Adrenal gland (tissue), 12 donors: Measurements from ENCODE around the gene AEBP1. TPM values are rescaled to one million over a fixed set of nuclear protein-coding genes. Genes with fewer than 3 reads are reported as not detected.
A peak's percentile ranks its signal among the peaks of the same experiment; 100 is the strongest.

Experiments
- DNase-seq, 7 donors: peaks; one replicate each; pipeline ENCODE4 v3.0.0-alpha.2; 2019 to 2020
- H3K27ac ChIP-seq, 5 donors: fragments of 200-600 bp; sonication (generic) in 4 of 5; 1 replicate in 3 of 5; 2 replicates in 2 of 5; pipeline versions ENCODE4 v1.5.1 to v1.8.0; 2016 to 2020; ENCODE audit warnings: mild to moderate bottlenecking in 1 of 5
- H3K27me3 ChIP-seq: fragments of 200-600 bp; 2 replicates; pipeline ENCODE4 v1.8.0; 2021
- H3K36me3 ChIP-seq, 2 donors: fragments of 200-600 bp; replicated peaks in 1 of 2; 1 replicate in 1 of 2; 2 replicates in 1 of 2; pipeline versions ENCODE4 v1.5.1 to v1.8.0; 2018 to 2022
- H3K4me1 ChIP-seq, 2 donors: fragments of 200-600 bp; replicated peaks in 1 of 2; 1 replicate in 1 of 2; 2 replicates in 1 of 2; pipeline versions ENCODE4 v1.5.1 to v1.8.0; 2018 to 2021
- H3K4me3 ChIP-seq, 4 donors: fragments of 200-600 bp; sonication (generic) in 3 of 4; one replicate each; pipeline ENCODE4 v1.5.1; 2016 to 2018
- H3K9me3 ChIP-seq, 3 donors: fragments of 200-600 bp; sonication (generic) in 1 of 3; replicated peaks in 1 of 3; 1 replicate in 2 of 3; 2 replicates in 1 of 3; pipeline versions ENCODE4 v1.5.1 to v1.8.0; 2016 to 2021
- POLR2A ChIP-seq, 2 donors: fragments of 450-650 bp; IDR thresholded peaks; one replicate each; pipeline ENCODE4 v1.6.1; 2017; ENCODE audit warnings: antibody characterized with exemption in 2 of 2, mild to moderate bottlenecking in 2 of 2, moderate library complexity in 1 of 2
- WGBS, 4 donors: extraction: QIAGEN DNeasy Blood & Tissue Kit in 2 of 4; methylation state at CpG; one replicate each; pipeline versions ENCODE4 v1.1.5 to v1.1.7; 2013 to 2017; 5-methylcytosine and 5-hydroxymethylcytosine counted together
- intact Hi-C, 2 donors: fragments of 100-400 bp; cut with DNase I; formaldehyde crosslinking; loops; one replicate each; pipeline versions ENCODE4 v1.14.1 to v1.15.0; 2022 to 2023
- polyA plus RNA-seq, 3 donors: library from polyadenylated mRNA; stranded (reverse); fragments of 200-250 nt in 2 of 3; fragments of 350-450 nt in 1 of 3; fragmentation: Illumina TruSeq in 1 of 3; extraction: RNeasy Lipid Tissue Mini Kit (QIAGEN cat#74804) in 1 of 3; gene quantifications; one replicate each; pipeline ENCODE4 v1.2.3, GENCODE V29; 2013 to 2014
- total RNA-seq, 9 donors: library from RNA; depleted of rRNA in 4 of 9; stranded (reverse); fragments of >200 nt in 4 of 9; fragments of 120-200 nt in 1 of 9; fragmentation: NEBNext Ultra II Directional in 1 of 9; extraction: Animal tissue kit (Norgen Biotek cat#: 25700) in 1 of 9; gene quantifications; one replicate each; pipeline versions ENCODE4 v1.1.0 to v1.2.4, GENCODE V29; 2013 to 2023
- TF ChIP-seq, protein P1 (sequence below), 6 experiments: fragments of 450-650 bp in 4 of 6; fragments of 200-600 bp in 2 of 6; sonication (generic) in 1 of 6; IDR thresholded peaks; 1 replicate in 5 of 6; 2 replicates in 1 of 6; pipeline versions ENCODE4 v1.5.1 to v1.8.0; 2016 to 2021; ENCODE audit warnings: antibody characterized with exemption in 6 of 6, mild to moderate bottlenecking in 2 of 6, moderate library complexity in 1 of 6
- donor health status: healthy with polysubstance abuse.
- donor health status: Bipolar disorder and iron deficiency.
- donor health status: DM: yes; HTN: yes; CAD: no.
- donor health status: DM: no; HTN: no; CAD: no.
- donor health status: DM: no; HTN: no; CAD: no.
- donor health status: DM: yes; HTN: yes; CAD: no.

Gene AEBP1
- total and polyA plus RNA-seq, 12 donors: 5.4 to 292 (median 127) TPM

DNA sequence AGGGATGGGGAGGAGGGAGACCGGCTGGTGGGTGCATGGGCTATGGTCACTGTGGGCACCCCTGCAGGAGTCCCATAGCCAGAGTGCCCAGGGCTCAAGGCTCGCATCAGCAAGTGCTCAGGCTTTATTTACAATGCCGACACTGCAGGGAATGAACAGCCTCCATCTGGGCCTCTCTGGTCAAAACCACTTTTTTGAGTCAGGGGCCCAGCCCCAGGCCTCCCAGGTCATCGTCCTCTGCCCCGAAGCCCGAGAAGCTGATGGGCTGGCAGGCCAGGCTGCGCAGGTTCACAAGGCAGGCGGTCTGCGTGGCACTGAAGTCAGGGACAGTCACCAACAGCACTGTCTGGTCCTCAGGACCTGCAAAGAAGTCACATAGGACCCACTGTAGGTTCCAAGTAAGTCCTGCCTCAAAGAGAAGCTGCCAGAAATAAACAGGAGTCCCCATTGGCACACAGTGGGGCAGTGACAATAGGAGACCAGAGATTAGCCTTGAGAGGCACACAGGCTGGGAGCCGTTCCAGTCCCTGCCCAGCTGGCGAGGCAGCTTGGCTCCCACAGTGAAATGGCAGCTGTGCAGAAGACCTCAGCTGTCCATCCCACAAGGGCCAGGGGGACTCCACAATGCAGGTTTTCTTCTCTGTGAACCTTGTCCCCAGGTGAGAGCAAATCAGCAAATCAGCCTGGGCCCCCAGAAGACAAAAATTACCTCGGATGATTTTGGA lies 10.6 kb downstream of the AEBP1 start:
- Histone ChIP-seq H3K27ac (no peak overlapping the region), H3K4me1 (no peaks in the 10 kb centered on the region), H3K27me3 (no peaks in the 10 kb centered on the region), H3K4me3 (no peak overlapping the region), H3K9me3 (no peaks in the 10 kb centered on the region), H3K36me3 (peaks cover 0 to 30% of the 10 kb centered on the region in 2 donors)
- intact Hi-C loops: loop anchor here in 1 of 2 donors (5.0 kb wide), 1 partner anchor 37 kb away; no protein-coding TSS in a partner anchor
- DNase-seq: peak; percentile 61 to 78 (median 72)
- 75 to 89% (median 77%) methylated on average over 10 to 12 of the region's 12 CpGs for WGBS, 4 donors
- TF ChIP-seq POLR2A (IDR thresholded peaks at IDR 0.05): no peak
- TF ChIP-seq, protein P1, sequence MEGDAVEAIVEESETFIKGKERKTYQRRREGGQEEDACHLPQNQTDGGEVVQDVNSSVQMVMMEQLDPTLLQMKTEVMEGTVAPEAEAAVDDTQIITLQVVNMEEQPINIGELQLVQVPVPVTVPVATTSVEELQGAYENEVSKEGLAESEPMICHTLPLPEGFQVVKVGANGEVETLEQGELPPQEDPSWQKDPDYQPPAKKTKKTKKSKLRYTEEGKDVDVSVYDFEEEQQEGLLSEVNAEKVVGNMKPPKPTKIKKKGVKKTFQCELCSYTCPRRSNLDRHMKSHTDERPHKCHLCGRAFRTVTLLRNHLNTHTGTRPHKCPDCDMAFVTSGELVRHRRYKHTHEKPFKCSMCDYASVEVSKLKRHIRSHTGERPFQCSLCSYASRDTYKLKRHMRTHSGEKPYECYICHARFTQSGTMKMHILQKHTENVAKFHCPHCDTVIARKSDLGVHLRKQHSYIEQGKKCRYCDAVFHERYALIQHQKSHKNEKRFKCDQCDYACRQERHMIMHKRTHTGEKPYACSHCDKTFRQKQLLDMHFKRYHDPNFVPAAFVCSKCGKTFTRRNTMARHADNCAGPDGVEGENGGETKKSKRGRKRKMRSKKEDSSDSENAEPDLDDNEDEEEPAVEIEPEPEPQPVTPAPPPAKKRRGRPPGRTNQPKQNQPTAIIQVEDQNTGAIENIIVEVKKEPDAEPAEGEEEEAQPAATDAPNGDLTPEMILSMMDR (IDR thresholded peaks at IDR 0.05): no peak

DNA sequence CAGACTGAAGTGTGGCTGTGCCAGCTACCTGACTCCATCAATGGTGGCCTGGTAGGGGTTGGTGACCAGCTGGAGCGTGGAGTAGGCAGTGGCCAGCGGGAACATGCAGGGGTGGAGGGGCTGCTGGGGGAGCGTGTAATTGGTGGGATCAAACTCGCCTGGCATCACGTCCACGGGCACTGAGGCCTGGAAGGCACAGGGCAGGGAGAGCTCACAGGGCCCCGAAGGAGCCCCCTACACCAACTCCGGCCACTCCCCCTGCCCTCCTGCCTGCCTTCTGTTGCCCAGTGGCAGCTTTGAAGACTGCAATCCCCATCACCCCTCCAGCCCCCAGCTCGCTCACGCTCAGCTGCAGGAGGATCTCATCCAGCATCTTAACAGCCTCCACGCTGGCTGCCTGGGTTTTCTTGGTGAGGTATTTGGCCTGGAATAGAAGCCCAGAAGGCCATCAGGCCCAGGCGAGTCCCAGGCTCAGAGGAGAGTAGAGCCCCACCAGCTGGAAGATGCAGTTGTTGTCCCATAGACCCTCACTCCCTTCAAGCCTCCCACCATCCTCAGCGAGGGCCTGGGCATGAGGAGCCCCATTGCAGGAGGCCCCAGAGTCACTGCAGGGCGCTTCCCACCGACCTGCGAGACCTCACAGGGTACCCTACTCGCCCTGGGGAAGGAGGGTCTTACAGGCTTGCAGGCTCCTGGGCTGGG lies 12.1 kb downstream of the AEBP1 start:
- Histone ChIP-seq H3K4me3 (no peak overlapping the region), H3K27me3 (no peaks in the 10 kb centered on the region), H3K27ac (no peak overlapping the region), H3K4me1 (no peaks in the 10 kb centered on the region), H3K36me3 (peaks cover 0 to 43% of the 10 kb centered on the region in 2 donors), H3K9me3 (no peaks in the 10 kb centered on the region)
- 92 to 96% (median 94%) methylated on average over 8 to 17 of the region's 17 CpGs for WGBS, 4 donors
- no peak for TF ChIP-seq POLR2A (IDR thresholded peaks at IDR 0.05)
- TF ChIP-seq, protein P1 (IDR thresholded peaks at IDR 0.05): no peak
- no peak for DNase-seq
- intact Hi-C loops: loop anchor here in 1 of 2 donors (5.0 kb wide), 1 partner anchor 39 kb away; no protein-coding TSS in a partner anchor

DNA sequence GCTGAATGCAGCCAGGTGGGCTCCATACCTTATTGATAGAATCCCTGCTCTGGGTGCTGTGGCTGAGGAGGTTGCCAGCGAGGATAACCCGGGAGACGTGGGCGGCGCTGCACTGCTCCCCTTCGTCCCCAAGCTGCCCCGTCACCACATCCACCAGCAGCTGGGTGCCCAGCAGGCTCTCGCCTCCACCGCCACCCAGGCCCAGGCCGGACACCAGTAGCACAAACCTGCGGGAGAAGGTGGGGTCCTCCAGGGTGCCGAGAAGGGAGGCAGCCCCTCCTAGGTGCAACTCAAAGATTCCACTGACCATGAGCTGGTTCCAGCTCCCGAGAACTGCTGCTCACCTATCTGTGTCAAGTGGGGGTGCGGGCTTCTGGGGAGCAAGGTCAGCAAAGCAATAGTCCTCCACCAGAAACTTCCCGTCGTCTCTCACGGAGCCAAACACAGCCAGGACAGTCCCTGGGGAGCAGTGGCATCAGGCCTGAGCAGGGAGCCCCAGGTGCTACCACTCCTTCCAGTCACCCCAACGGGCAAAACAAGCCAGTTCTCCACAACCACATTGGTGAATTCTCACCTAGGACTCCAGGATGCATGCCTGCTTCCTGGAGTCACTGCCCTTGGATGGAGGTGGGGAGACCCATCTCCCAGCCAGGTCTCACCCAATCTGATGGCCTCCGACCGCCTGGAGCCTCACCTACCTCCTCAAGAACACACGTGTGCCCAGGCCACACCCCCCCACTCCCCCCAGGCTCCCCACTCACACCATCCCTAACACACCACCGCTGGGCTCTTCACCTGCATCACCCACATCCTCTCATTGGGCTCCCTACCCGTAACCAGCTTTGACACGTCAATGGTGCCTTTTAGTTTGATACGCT lies 12.9 kb downstream of the AEBP1 start:
- Histone ChIP-seq H3K4me3 (no peak overlapping the region), H3K27ac (no peak overlapping the region), H3K36me3 (peaks cover 0 to 47% of the 10 kb centered on the region in 2 donors), H3K4me1 (peaks cover 0 to 4% of the 10 kb centered on the region in 2 donors), H3K27me3 (no peaks in the 10 kb centered on the region), H3K9me3 (no peaks in the 10 kb centered on the region)
- no peak for DNase-seq
- intact Hi-C loops: loop anchor here in 1 of 2 donors (5.0 kb wide), 1 partner anchor 40 kb away; no protein-coding TSS in a partner anchor
- TF ChIP-seq, protein P1 (IDR thresholded peaks at IDR 0.05): no peak
- no peak for TF ChIP-seq POLR2A (IDR thresholded peaks at IDR 0.05)
- WGBS, 4 donors: 86 to 94% (median 90%) methylated on average over 16 to 25 of the region's 25 CpGs
